ENCODE results near the gene TOMT. TPM values are rescaled to one million over a fixed set of nuclear protein-coding genes. Genes with fewer than 3 reads are reported as not detected.

Gene TOMT
- total and polyA plus RNA-seq, 9 donors: not detected

GRCh38 chr11:72075109-72075508 is 30.6 kb upstream of the TOMT start:
- Histone ChIP-seq H3K27ac (ENCODE audit: low read length) (peak overlapping the region; percentile 42), H3K9me3 (replicated peaks; ENCODE audit: control insufficient read depth, low read depth, low read length) (no peaks in the 10 kb centered on the region), H3K4me1 (ENCODE audit: control insufficient read depth, insufficient read depth, low read length) (peaks cover 22% of the 10 kb centered on the region), H3K27me3 (ENCODE audit: control insufficient read depth, insufficient read depth, low read length) (no peaks in the 10 kb centered on the region), H3K36me3 (ENCODE audit: control insufficient read depth, insufficient read depth, low read length) (peaks cover 9% of the 10 kb centered on the region), H3K4me3 (ENCODE audit: low read length) (no peak overlapping the region)
- DNase-seq: peak; percentile 51
- no CpG with 5 or more reads among the region's 1 CpG for WGBS (ENCODE audit: insufficient coverage)

GRCh38 chr11:72075756-72076155 is 30.0 kb upstream of the TOMT start:
- no peaks in the 10 kb centered on the region for H3K27me3 ChIP-seq (ENCODE audit: control insufficient read depth, insufficient read depth, low read length)
- H3K27ac ChIP-seq (ENCODE audit: low read length): no peak overlapping the region
- H3K4me1 ChIP-seq (ENCODE audit: control insufficient read depth, insufficient read depth, low read length): peaks cover 17% of the 10 kb centered on the region
- no peak for DNase-seq
- H3K4me3 ChIP-seq (ENCODE audit: low read length): no peak overlapping the region
- 84% methylated on average over 2 of the region's 4 CpGs for WGBS (ENCODE audit: insufficient coverage)
- peaks cover 9% of the 10 kb centered on the region for H3K36me3 ChIP-seq (ENCODE audit: control insufficient read depth, insufficient read depth, low read length)
- H3K9me3 ChIP-seq (replicated peaks; ENCODE audit: control insufficient read depth, low read depth, low read length): no peaks in the 10 kb centered on the region

GRCh38 chr11:72078477-72078876 is 27.2 kb upstream of the TOMT start:
- DNase-seq: no peak
- Histone ChIP-seq H3K36me3 (ENCODE audit: control insufficient read depth, insufficient read depth, low read length) (peaks cover 9% of the 10 kb centered on the region), H3K27ac (ENCODE audit: low read length) (peak overlapping the region; percentile 13), H3K4me1 (ENCODE audit: control insufficient read depth, insufficient read depth, low read length) (peaks cover 17% of the 10 kb centered on the region), H3K4me3 (ENCODE audit: low read length) (no peak overlapping the region), H3K9me3 (replicated peaks; ENCODE audit: control insufficient read depth, low read depth, low read length) (no peaks in the 10 kb centered on the region), H3K27me3 (ENCODE audit: control insufficient read depth, insufficient read depth, low read length) (no peaks in the 10 kb centered on the region)
- no CpG with 5 or more reads among the region's 6 CpGs for WGBS (ENCODE audit: insufficient coverage)

GRCh38 chr11:72079819-72080325 is 25.9 kb upstream of the TOMT start:
- H3K9me3 ChIP-seq (replicated peaks; ENCODE audit: control insufficient read depth, low read depth, low read length): no peaks in the 10 kb centered on the region
- H3K27me3 ChIP-seq (ENCODE audit: control insufficient read depth, insufficient read depth, low read length): no peaks in the 10 kb centered on the region
- H3K4me1 ChIP-seq (ENCODE audit: control insufficient read depth, insufficient read depth, low read length): peaks cover 17% of the 10 kb centered on the region
- DNase-seq: no peak
- peak overlapping the region; percentile 94 for H3K27ac ChIP-seq (ENCODE audit: low read length)
- WGBS (ENCODE audit: insufficient coverage): 0% methylated on average over 5 of the region's 16 CpGs
- H3K4me3 ChIP-seq (ENCODE audit: low read length): peak overlapping the region; percentile 84
- H3K36me3 ChIP-seq (ENCODE audit: control insufficient read depth, insufficient read depth, low read length): peaks cover 10% of the 10 kb centered on the region

- Histone ChIP-seq H3K4me3 (ENCODE audit: low read length) (peak within 1 kb of the TSS; percentile 84), H3K4me1 (ENCODE audit: control insufficient read depth, insufficient read depth, low read length) (peaks cover 19% of the 10 kb centered on the region), H3K9me3 (replicated peaks; ENCODE audit: control insufficient read depth, low read depth, low read length) (no peaks in the 10 kb centered on the region), H3K27me3 (ENCODE audit: control insufficient read depth, insufficient read depth, low read length) (no peaks in the 10 kb centered on the region), H3K36me3 (ENCODE audit: control insufficient read depth, insufficient read depth, low read length) (peaks cover 7% of the 10 kb centered on the region), H3K27ac (ENCODE audit: low read length) (peak within 1 kb of the TSS; percentile 94)
- peak; percentile 100 for DNase-seq
- 0% methylated on average over 47 of the region's 60 CpGs for WGBS (ENCODE audit: insufficient coverage)
These were observed 25.2 kb upstream of the TOMT start, which contains the start of the genes LRRC51 and NUMA1 for GRCh38 chr11:72080326-72081183. TSS of gene LRRC51 (plus strand) at chr11:72080850. CDS start at chr11:72089084, 8,234 bp downstream. TSS of gene NUMA1 (minus strand) at chr11:72080542. CDS start at chr11:72035943, 44,599 bp downstream.

GRCh38 chr11:72081184-72081644 is 24.5 kb upstream of the TOMT start:
- Histone ChIP-seq H3K27ac (ENCODE audit: low read length) (peak overlapping the region; percentile 94), H3K27me3 (ENCODE audit: control insufficient read depth, insufficient read depth, low read length) (no peaks in the 10 kb centered on the region), H3K4me3 (ENCODE audit: low read length) (peak overlapping the region; percentile 84), H3K36me3 (ENCODE audit: control insufficient read depth, insufficient read depth, low read length) (peaks cover 4% of the 10 kb centered on the region), H3K9me3 (replicated peaks; ENCODE audit: control insufficient read depth, low read depth, low read length) (no peaks in the 10 kb centered on the region), H3K4me1 (ENCODE audit: control insufficient read depth, insufficient read depth, low read length) (peaks cover 19% of the 10 kb centered on the region)
- WGBS (ENCODE audit: insufficient coverage): 82% methylated on average over 6 of the region's 21 CpGs
- no peak for DNase-seq

- Histone ChIP-seq H3K27ac (ENCODE audit: low read length) (no peak overlapping the region), H3K27me3 (ENCODE audit: control insufficient read depth, insufficient read depth, low read length) (no peaks in the 10 kb centered on the region), H3K4me3 (ENCODE audit: low read length) (no peak overlapping the region), H3K9me3 (replicated peaks; ENCODE audit: control insufficient read depth, low read depth, low read length) (no peaks in the 10 kb centered on the region), H3K4me1 (ENCODE audit: control insufficient read depth, insufficient read depth, low read length) (peaks cover 19% of the 10 kb centered on the region), H3K36me3 (ENCODE audit: control insufficient read depth, insufficient read depth, low read length) (peaks cover 5% of the 10 kb centered on the region)
- WGBS (ENCODE audit: insufficient coverage): 100% methylated on average over 1 of the region's 3 CpGs
- DNase-seq: no peak
These were observed 23.8 kb upstream of the TOMT start for GRCh38 chr11:72081821-72082453.

- H3K4me1 ChIP-seq (ENCODE audit: control insufficient read depth, insufficient read depth, low read length): peaks cover 19% of the 10 kb centered on the region
- DNase-seq: no peak
- H3K27me3 ChIP-seq (ENCODE audit: control insufficient read depth, insufficient read depth, low read length): no peaks in the 10 kb centered on the region
- peaks cover 10% of the 10 kb centered on the region for H3K36me3 ChIP-seq (ENCODE audit: control insufficient read depth, insufficient read depth, low read length)
- H3K9me3 ChIP-seq (replicated peaks; ENCODE audit: control insufficient read depth, low read depth, low read length): no peaks in the 10 kb centered on the region
- WGBS (ENCODE audit: insufficient coverage): no CpG with 5 or more reads among the region's 2 CpGs
- H3K27ac ChIP-seq (ENCODE audit: low read length): no peak overlapping the region
- no peak overlapping the region for H3K4me3 ChIP-seq (ENCODE audit: low read length)
These were observed 22.3 kb upstream of the TOMT start for GRCh38 chr11:72083414-72083813.

GRCh38 chr11:72084076-72084475 is 21.6 kb upstream of the TOMT start:
- no peak for DNase-seq
- H3K27ac ChIP-seq (ENCODE audit: low read length): no peak overlapping the region
- peaks cover 10% of the 10 kb centered on the region for H3K36me3 ChIP-seq (ENCODE audit: control insufficient read depth, insufficient read depth, low read length)
- WGBS (ENCODE audit: insufficient coverage): 60% methylated on average over 1 of the region's 4 CpGs
- H3K27me3 ChIP-seq (ENCODE audit: control insufficient read depth, insufficient read depth, low read length): no peaks in the 10 kb centered on the region
- no peak overlapping the region for H3K4me3 ChIP-seq (ENCODE audit: low read length)
- peaks cover 14% of the 10 kb centered on the region for H3K4me1 ChIP-seq (ENCODE audit: control insufficient read depth, insufficient read depth, low read length)
- H3K9me3 ChIP-seq (replicated peaks; ENCODE audit: control insufficient read depth, low read depth, low read length): no peaks in the 10 kb centered on the region

- Histone ChIP-seq H3K4me3 (ENCODE audit: low read length) (no peak overlapping the region), H3K9me3 (replicated peaks; ENCODE audit: control insufficient read depth, low read depth, low read length) (no peaks in the 10 kb centered on the region), H3K36me3 (ENCODE audit: control insufficient read depth, insufficient read depth, low read length) (peaks cover 18% of the 10 kb centered on the region), H3K27ac (ENCODE audit: low read length) (no peak overlapping the region), H3K27me3 (ENCODE audit: control insufficient read depth, insufficient read depth, low read length) (no peaks in the 10 kb centered on the region), H3K4me1 (ENCODE audit: control insufficient read depth, insufficient read depth, low read length) (peaks cover 9% of the 10 kb centered on the region)
- WGBS (ENCODE audit: insufficient coverage): 90% methylated on average over 1 of the region's 1 CpG
- DNase-seq: no peak
These were observed 20.8 kb upstream of the TOMT start for GRCh38 chr11:72084965-72085364.
